Measurements from ENCODE around the gene PTGS1. TPM values are rescaled to one million over a fixed set of nuclear protein-coding genes. Genes with fewer than 3 reads are reported as not detected.

The PTGS1 gene
- total and polyA plus RNA-seq, 5 donors = 4.5 to 29.2 (median 16.6) TPM

GRCh38 chr9:122425087-122425486 is 54.3 kb downstream of the PTGS1 start:
- H3K4me1 ChIP-seq (ENCODE audit: control insufficient read depth, insufficient read depth, low read length) = no peaks in the 10 kb centered on the region
- no peak for DNase-seq
- H3K9me3 ChIP-seq (ENCODE audit: control insufficient read depth, low read length) = peaks cover 2% of the 10 kb centered on the region
- no peak for ATAC-seq
- intact Hi-C loops (cut with DNase I) = no loop called here
- no peak overlapping the region for H3K4me3 ChIP-seq (ENCODE audit: low read length)
- H3K27me3 ChIP-seq (ENCODE audit: control insufficient read depth, insufficient read depth) = no peaks in the 10 kb centered on the region
- no peak overlapping the region for H3K27ac ChIP-seq (ENCODE audit: low read length)
- 38% methylated on average over 2 of the region's 2 CpGs for whole genome bisulfite sequencing

GRCh38 chr9:122426723-122427122 is 55.9 kb downstream of the PTGS1 start:
- ATAC-seq (peak; percentile 71 to 96), DNase-seq (no peak)
- H3K27me3 ChIP-seq (ENCODE audit: control insufficient read depth, insufficient read depth) = no peaks in the 10 kb centered on the region
- peaks cover 3% of the 10 kb centered on the region for H3K9me3 ChIP-seq (ENCODE audit: control insufficient read depth, low read length)
- no peak overlapping the region for H3K4me3 ChIP-seq (ENCODE audit: low read length)
- no peaks in the 10 kb centered on the region for H3K4me1 ChIP-seq (ENCODE audit: control insufficient read depth, insufficient read depth, low read length)
- 33% methylated on average over 3 of the region's 3 CpGs for WGBS
- no peak overlapping the region for H3K27ac ChIP-seq (ENCODE audit: low read length)
- intact Hi-C loops (cut with DNase I) = no loop called here

GRCh38 chr9:122442568-122442967 is 71.7 kb downstream of the PTGS1 start:
- DNase-seq (no peak), ATAC-seq (no peak)
- no peak overlapping the region for H3K27ac ChIP-seq (ENCODE audit: low read length)
- peaks cover 3% of the 10 kb centered on the region for H3K9me3 ChIP-seq (ENCODE audit: control insufficient read depth, low read length)
- intact Hi-C loops (cut with DNase I) = no loop called here
- no peak overlapping the region for H3K4me3 ChIP-seq (ENCODE audit: low read length)
- 79% methylated on average over 1 of the region's 1 CpG for WGBS
- H3K27me3 ChIP-seq (ENCODE audit: control insufficient read depth, insufficient read depth) = no peaks in the 10 kb centered on the region
- no peaks in the 10 kb centered on the region for H3K4me1 ChIP-seq (ENCODE audit: control insufficient read depth, insufficient read depth, low read length)

- peak in 2 of 3 donors; percentile 37 to 51 for DNase-seq
- no peak overlapping the region for H3K27ac ChIP-seq (ENCODE audit: low read length)
- 50% methylated on average over 5 of the region's 5 CpGs for WGBS
- peaks cover 3% of the 10 kb centered on the region for H3K9me3 ChIP-seq (ENCODE audit: control insufficient read depth, low read length)
- no peak for ATAC-seq
- intact Hi-C loops (cut with DNase I) = no loop called here
- no peak overlapping the region for H3K4me3 ChIP-seq (ENCODE audit: low read length)
- no peaks in the 10 kb centered on the region for H3K4me1 ChIP-seq (ENCODE audit: control insufficient read depth, insufficient read depth, low read length)
- H3K27me3 ChIP-seq (ENCODE audit: control insufficient read depth, insufficient read depth) = no peaks in the 10 kb centered on the region
These were observed 73.4 kb downstream of the PTGS1 start for GRCh38 chr9:122444041-122444733.

Other genes starting within 250 kb of the PTGS1 start
- gene NDUFA8, start 211.2 kb upstream of the PTGS1 start, total RNA-seq = 100 to 1,000 TPM; 210 to 307 (median 265) TPM
- gene NDUFA8, start 211.2 kb upstream of the PTGS1 start, polyA plus RNA-seq = 683 TPM
- not detected for gene MORN5, start 211.1 kb upstream of the PTGS1 start, total RNA-seq
- 0.25 TPM for gene MORN5, start 211.1 kb upstream of the PTGS1 start, polyA plus RNA-seq
- 1 to 10 TPM; 1.2 to 6.4 (median 1.8) TPM for gene LHX6, start 142.1 kb upstream of the PTGS1 start, total RNA-seq
- gene LHX6, start 142.1 kb upstream of the PTGS1 start, polyA plus RNA-seq = 2.9 TPM
- 10 to 100 TPM; 30.4 to 36.2 (median 33.2) TPM for gene RBM18, start 106.2 kb upstream of the PTGS1 start, total RNA-seq
- 13.8 TPM for gene RBM18, start 106.2 kb upstream of the PTGS1 start, polyA plus RNA-seq
- gene MRRF, start 106.1 kb upstream of the PTGS1 start, total RNA-seq = 10 to 100 TPM; 24.9 to 33.8 (median 28.7) TPM
- gene MRRF, start 106.1 kb upstream of the PTGS1 start, polyA plus RNA-seq = 23.1 TPM
- not detected for gene OR1J1, start 106.9 kb downstream of the PTGS1 start, total RNA-seq
- not detected for gene OR1J1, start 106.9 kb downstream of the PTGS1 start, polyA plus RNA-seq
- not detected for gene OR1J2, start 139.8 kb downstream of the PTGS1 start, total RNA-seq
- gene OR1J2, start 139.8 kb downstream of the PTGS1 start, polyA plus RNA-seq = not detected
- gene OR1J4, start 148.1 kb downstream of the PTGS1 start, total RNA-seq = not detected
- not detected for gene OR1J4, start 148.1 kb downstream of the PTGS1 start, polyA plus RNA-seq
- gene OR1N1, start 156.3 kb downstream of the PTGS1 start, total RNA-seq = not detected
- not detected for gene OR1N1, start 156.3 kb downstream of the PTGS1 start, polyA plus RNA-seq
- gene OR1N2, start 182.1 kb downstream of the PTGS1 start, total RNA-seq = not detected
- gene OR1N2, start 182.1 kb downstream of the PTGS1 start, polyA plus RNA-seq = not detected
- under 1 TPM in 3 of 4 donors, not detected in 1; 0.14 to 0.61 (median 0.43) TPM for gene OR1L8, start 212.4 kb downstream of the PTGS1 start, total RNA-seq
- 0.05 TPM for gene OR1L8, start 212.4 kb downstream of the PTGS1 start, polyA plus RNA-seq
- gene OR1Q1, start 243.7 kb downstream of the PTGS1 start, total RNA-seq = not detected
- gene OR1Q1, start 243.7 kb downstream of the PTGS1 start, polyA plus RNA-seq = not detected

Data from right cardiac atrium (tissue), 5 donors.